GM19455 (cell line): ENCODE data around the gene NECAB2.

Source experiments
- ATAC-seq: cut with Tn5 transposase; IDR thresholded peaks from one replicate; pipeline ENCODE4 v1.9.1; 2021; ENCODE audit not compliant: unreplicated experiment

The NECAB2 gene

DNA sequence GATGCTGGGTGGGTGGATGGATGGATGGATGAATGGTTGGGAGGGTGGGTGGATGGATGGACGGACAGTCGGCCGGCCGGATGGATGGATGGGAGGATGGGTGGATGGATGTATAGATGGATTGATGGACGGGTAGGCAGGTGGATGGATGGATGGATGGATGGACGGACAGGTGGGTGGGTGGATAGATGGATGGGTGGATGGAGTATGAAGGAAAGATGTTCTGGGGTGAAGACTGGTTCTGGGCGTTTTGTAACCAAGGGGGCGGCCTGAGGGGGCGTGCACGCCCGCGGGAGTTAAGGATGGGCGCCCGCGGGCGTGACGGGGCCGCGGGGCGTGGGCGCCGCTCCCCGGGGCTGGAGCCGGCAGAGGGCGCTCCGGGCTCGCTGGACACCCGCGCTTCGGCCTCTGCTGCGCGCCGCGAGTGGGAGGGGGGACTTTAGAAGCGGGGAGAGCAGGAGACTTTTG is at the start of gene NECAB2:
NECAB2 (plus strand) TSS at position 407 of the 468 bp plus-strand sequence. CDS start 405 bp downstream, outside the sequence.
- ATAC-seq, result no peak

DNA sequence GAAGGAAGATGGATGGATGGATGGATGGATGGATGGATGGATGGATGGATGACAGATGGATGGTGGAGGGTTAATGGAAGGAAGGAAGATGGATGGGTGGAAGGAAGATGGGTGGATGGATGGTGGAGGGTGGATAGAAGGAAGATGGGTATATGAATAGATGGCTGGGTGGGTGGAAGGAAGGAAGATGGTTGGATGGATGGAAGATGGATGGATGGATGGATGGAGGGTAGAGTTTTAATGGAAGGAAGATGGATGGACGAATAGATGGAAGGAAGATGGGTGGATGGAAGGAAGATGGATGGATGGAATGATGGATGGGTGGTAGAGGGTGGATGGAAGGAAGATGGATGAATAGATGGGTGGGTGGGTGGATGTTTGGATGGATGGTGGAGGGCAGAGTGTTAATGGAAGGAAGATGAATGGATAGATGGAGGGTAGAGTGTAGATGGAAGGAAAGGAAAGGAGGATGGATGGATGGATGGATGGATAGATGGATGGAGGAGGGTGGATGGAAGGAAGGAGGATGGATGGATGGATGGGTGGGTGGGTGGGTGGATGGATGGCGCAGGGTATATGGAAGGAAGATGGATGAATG is 47.1 kb upstream of the NECAB2 start:
- no peak for ATAC-seq

DNA sequence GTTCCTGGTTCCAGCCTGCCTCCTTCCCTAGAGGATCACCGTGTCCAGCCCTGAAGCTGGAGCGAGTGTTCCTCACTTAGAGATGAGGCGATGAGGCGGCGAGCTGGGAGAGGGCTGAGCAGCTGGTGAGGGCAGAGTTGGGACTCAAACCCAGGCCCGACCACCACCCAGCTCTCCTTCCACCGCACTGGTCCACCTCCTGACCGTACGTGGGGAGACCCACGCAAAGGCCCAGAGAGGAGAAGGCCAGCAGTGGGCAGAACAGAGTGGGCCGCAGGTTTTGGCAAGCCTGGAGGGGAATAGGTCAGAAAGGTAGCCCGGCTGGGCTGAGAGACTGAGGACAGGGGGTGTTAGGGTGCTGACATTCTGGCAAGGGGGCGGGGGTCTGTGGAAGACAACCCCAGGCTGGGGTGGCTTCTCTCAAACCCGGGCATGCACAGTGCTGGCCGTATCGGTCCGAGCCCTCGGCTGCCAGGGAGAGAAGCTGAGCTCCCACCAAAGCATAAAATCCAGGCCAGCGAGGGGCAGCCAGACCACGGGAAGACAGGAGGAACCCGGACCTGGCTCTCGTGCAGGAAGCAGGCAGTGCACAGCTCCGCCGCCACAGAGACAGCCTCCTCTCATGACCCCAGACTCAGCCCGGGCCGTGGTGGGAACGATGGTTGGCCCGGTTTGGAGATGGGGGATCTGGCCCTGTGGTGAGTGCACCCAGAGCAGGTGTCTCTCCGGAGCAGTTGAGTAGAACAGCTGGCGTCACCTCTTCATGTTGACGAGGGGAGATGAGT is 44.3 kb upstream of the NECAB2 start:
- no peak for ATAC-seq

DNA sequence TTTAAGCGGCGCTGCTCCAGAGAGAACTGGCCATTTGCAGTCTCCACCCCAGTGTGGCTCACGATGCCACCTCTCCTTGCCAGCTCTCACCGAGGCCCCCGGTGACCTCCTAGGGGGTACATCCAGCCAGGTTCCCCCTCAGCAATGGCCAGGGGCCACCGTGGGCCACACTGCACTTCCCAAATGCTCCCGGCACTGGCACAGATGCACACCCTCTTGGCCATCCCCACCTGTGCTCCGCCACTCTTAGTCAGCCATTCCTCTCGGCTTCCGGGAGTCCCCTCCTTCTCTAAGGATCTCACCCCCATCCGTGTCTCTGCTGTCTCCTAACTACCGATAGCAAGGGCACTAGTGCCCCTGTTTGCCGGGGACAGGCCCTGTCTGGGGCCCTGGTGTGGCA is 43.4 kb upstream of the NECAB2 start:
- no peak for ATAC-seq

DNA sequence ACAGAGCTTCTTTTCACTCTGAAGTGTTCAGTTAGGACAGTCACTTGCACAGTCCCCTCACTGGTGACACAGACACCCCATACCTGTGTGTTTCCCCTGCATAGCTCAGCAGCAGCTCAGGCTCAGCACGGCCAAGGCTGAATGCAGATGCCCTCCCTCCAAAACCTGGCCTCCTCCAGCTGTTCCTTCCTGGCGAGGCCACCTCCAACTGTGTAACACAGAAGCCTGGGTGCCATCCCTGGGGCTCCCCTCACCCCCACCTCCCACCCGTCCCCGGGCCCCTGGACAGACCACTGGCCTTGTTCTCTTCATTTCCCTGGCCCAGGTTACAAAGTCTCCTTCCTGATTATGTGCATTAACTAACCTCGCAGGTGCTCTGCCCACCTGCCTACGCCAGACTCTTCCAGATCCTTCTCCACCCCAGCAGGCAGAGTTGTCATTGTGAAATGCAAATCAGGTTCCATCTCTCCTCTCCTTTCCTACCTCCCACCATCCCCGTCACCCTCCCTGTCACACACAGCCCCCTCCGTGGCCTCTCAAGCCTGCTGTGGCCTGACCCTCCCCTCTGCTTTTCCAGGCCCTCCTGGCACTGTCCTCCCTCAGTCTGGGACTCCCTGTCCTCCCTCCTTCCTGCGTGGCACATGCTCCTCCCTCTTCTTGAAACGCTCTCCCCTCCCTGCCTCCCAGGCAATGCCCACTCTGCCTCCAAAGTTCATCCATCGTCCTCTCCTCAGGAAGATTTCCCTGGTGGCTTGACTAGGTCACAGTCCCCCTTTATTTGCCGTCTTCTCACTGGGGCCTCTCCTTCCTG is 42.7 kb upstream of the NECAB2 start:
- no peak for ATAC-seq

DNA sequence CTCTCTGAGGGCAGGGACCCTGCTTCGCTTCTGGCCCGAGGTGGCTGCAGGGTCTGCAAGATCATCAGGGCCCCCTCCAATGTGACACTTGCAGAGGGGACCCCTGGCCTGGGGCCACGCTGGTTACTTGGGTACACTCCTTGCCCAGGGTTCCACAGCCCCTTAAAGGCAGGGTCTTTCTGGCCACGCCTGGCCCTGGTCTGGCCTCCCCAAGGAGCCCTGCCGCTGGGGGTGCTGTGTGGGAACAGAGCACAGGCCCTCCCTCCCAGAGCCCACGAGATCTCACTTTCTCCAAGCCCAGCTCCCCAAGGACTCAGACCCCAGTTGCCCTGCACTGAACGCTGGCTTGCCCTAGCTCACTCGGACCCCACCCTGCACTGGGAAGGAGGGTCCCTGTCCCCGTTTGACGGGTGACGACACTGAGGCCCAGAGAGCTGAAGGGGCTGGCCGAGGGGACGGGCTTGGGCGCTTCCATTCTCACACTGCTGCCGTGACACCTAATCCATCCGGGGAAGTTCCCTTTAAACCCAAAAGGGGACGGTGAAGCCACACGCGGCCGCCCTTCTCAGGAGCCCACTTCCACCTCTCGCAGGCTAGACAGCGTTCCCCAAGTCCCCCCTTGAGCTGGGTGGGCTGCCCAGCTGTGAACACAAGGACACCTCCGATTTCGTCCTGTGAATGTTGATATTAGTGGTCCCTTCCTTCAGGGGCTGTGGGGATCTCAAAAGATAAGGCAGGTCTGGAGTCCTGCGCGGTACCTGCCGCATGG is 41.9 kb upstream of the NECAB2 start:
- peak; percentile 6 for ATAC-seq

DNA sequence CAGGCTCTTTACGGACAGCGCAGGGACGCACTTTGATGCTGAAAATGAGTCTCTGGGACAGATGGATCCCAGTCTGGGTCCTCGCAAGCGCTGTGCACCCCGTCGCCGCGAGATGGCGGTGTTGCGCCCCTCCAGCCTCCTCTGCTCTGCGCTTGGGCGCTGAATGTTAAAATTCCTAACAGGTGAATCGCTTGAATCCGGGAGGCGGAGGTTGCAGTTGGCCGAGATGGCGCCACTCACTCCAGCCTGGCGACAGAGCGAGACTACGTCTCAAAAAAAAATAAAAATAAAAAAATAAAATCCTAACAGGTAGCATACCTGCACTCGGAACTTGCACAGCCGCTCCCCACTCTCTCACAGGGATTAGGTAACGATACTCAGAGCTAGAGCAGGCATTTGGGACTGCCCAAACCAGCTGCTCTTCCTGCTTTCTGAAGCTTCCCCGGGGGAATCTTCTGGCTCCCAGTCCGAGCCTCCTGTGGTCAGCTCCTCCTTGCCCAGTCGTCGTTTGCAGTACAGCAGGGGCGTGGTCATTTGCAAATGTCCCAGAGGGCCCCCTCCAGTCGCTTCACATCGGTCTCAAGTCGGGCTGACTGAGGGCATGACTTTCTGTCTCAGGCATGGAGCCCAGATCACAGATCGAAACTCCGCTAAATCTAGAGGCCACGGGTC is 41.2 kb upstream of the NECAB2 start:
- ATAC-seq, result peak; percentile 69

DNA sequence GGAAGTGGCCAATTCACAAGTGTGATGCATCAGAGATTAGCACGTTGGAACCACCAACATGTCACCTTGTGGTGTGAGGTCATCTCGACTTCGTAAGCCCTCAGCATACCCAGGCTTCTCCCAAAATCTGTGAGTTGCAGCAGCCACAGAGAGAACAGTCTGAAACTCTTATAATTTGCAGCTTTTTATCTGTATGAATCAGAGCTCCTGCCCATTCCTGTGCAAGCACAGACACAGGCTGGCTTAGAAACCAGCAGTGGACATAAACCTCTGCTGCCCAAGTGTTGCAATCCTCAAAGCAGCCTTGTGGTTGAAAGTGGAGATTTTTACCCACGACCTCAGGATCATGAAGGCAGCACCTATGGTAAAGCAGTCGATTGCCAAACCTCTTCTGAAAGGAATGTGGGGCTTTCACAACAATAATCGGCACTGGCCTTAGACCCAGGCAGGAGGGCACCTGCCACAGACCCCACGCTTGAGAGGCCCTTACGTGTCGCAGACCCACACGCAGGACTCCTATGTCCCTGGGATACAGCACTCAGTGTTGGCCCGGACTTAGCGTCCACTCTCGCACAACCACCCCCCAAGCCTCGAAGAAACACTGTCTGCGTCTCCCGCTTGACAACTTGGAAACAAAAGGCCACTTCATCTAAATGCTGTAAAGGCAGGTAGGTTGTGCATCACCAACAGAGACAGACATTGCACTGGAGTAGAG is 39.5 kb upstream of the NECAB2 start:
- ATAC-seq, result no peak

DNA sequence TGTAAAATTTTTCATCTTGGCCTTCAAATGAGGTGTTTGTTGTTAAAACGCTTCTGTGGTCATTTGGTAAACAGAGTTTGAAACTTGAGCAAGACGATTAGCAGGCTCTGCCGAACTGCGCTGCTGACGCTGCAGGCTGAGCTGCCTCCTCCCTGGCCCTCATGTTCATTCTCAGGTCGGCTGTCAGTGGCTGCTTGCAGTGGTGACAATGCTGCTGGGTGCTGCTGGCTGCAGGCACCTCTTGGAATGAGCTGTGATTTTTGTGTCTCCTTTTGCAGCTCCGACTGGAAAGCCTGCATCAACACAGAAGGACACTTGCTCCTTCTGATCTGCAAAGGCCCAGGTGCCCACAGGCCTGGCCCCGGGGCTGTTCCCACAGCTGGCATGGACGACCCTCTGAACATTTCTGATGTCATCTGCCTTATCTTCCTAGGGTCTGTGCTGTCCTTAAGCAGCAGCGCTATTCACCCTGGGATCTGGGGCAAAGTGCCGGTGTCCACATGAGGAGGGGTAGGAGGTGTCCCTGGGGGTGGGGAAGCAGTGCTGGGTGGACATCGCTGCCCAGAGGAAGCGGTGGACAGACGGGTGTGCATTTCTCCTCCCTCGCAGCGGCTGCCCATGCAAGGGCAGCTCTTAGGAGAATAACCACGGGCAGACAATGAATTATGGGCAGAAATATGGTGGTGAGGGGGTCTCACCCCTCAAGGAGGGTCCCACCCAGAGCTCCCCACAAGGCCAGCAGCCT is 38.1 kb upstream of the NECAB2 start:
- ATAC-seq, result no peak

DNA sequence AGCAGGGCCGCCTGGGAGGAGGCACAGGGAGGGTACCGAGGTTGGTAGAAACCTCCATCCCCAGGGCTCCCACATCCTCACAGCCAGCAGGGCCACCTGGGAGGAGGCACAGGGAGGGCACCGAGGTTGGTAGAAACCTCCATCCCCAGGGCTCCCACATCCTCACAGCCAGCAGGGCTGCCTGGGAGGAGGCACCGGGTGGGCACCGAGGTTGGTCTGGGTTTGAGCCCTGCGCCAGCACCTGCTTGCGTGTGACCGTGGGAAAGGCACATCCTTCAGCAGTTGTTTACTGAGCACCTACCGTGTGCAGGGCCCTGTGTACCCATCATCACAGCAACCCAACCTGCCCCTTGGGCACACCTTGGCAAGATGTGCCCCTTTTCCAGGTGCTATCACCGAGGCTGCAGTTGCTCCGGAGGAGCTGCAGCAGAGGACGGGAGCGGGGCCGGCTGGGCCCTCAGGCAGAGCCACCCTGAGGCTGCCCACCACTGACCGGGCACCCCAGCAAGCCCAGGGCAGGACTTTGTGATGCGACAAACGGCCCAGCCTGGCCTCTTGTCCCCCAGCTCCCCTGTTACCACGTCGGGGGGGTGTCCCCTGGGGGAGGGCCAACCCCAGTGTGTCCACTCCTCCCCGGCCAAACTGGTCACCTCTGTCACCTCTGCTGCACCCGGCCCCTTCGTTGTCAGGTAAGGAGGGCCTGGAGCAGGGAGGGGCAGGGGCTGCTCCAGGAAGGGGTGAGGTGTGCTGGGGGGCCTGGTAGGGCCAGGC is 37.1 kb upstream of the NECAB2 start:
- ATAC-seq, result no peak

DNA sequence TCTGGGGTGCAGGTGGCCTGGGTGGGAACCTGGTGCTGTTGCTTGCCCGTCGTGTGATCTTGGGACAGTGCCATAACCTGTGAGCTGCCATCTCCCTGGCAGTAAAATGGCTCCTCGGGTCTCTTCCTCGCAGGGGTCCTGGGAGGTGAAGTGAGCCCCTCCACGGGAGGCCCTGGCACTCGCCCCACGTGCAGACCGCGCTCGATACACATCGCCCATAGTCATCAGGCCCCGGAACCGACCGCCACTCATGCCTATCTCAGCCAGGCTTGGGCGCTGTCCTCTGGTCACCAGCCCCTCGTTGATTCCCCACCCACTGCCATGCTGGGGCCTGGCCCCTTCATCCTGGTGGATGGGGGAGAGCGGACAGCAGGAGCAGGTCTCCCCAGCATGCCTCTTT is 36.5 kb upstream of the NECAB2 start:
- ATAC-seq, result no peak

DNA sequence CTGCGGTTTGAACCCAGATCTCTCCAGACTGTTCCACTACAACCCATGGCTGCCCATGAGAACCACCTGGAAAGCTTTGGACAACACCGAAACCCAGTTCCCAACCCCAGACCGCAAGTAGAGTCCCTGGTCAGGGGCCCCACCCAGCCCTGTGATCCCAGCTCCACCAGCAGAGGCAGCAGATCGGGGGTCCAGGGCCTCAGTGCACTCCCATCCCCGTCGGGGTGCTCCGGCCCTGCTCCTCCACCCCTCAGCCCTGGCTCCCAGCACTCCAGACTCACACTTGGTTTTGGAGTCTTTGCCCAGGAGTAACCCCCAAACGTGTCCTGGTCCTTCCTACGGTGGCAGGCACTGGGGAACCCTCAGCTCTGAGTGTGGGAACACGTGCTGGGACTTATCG is 35.7 kb upstream of the NECAB2 start:
- no peak for ATAC-seq

DNA sequence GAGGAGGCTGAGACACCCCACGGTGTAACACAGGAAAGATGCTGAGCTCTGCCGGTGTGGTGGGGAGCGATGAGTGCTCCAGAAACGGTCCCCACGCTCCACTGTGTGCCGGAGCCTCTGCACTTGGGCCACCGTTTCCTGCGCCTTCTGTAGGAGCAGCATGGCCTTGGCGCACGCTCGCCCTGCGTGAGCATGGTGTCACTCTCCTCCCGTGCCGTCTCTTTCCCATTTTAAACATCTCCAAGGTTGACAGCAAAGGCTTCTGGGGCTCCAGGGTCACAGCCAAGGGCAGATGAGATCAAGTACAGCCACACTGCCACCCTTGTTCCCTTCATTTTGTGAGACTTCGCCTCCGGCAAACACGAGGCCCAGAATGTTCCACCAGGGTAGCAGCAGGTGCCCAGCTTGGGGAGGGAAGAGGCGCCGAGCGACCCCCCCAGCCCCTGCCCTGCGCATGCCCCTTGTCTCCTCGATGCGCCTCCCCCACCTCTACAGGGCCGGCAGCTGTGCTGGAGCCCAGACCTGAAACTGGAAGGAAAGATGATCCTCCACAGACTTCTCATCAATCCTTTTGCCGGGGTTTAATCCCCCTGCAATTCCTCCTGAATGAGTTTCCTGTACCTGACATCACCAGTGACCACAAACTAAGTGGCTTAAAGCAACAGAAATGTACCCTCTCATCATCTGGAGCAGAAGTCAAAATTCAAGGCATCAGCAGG is 34.9 kb upstream of the NECAB2 start:
- no peak for ATAC-seq

DNA sequence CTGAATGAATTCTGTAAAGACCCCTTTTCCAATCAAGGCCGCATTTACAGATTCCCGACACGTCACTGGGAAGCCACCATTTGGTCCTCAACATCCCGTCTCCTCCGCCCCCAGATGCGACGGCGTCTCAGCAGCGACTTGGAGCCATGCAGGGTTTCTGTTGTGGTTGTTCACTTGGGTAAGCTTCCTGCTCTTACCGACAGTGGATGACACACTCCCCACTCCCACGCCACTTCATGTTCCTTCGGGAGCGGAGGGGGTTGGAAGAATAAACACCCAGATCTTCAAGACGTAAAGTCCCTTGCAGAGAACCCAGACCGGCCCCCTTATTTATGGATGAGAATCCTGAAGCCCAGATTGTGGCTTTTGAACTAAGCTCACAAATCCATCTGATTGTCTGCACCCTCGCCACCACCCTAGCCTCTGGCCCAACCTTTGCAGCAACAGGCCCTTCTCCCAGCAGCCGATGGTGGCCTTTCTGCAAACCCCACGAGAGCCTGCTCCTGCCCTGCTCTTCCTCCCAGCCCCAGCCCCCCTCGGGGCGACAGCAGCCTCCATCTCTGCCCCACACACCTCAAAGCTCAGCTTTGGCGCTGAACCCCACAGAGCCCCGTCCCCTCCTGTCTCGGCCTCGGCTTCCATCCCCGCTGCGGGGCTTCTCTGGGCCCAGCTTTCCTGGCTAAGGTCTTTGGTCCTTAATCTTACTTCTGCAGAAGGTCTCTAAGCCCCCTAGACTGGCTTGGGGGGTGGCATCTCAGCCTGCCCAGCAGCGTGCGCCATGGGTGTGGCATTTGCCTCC is 34.0 kb upstream of the NECAB2 start:
- no peak for ATAC-seq

DNA sequence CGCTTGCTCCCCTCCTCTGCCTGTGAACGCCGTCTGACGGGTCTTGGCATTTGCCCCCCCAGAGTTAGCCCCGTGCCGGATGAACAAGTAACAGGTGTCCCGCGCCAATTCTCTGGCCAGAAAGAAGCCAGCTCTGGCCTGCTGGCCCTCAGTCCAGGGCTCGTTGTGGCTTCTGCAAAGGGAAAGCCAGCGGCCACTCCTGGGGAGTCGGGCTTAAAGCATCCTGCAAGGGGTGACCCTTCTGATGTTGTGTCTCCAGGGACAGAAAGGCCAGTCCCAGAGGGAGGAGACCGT is 33.4 kb upstream of the NECAB2 start:
- ATAC-seq, result no peak

DNA sequence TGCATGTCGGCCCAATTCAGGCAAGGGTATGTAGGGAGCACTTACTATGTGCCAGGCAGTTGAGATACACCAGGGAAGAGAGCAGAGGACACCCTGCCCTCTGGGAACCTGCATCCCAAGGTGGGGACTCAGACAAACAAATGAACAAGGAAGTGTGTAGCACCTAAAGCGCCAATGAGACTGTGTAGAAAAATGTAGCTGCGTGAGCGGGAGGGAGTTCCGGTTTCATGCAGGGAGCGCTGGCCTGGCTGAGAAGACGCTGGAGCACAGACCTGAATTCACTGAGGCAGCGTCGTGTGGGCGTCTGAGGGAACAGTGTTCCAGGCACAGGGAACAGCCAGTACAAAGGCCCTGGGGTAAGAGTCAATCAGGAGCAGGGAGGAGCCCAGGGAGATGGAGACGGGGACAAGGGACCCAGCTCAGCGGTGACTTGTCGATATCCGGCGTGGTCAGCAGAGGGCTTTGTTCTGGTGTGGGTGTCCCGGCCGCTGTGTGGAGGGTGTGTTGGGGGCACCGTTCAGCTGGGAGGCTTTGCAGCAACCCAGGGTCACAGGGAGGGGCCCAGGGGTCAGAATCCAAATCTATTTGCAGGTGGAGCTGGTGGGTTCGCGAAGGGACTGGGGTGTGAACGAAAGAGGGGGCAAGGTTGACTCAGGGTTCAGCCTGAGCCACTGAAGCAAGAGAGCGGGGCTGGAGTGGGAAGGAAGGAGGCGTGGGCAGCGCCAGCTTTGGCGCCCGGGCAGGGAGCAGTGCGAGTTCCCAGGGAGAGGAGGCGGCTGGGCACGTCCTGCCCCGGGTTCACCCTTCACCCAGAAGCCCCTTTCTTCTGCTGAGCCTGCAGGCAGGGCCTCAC is 32.8 kb upstream of the NECAB2 start:
- ATAC-seq, result no peak
